CD4-positive, alpha-beta T cell (primary cell): ENCODE measurements around the gene TFF1. TPM values are rescaled to one million over a fixed set of nuclear protein-coding genes. Genes with fewer than 3 reads are reported as not detected.
A peak's percentile ranks its signal among the peaks of the same experiment; 100 is the strongest.

Experiments
- ATAC-seq: fragments of 200-7000 bp; cut with Tn5 transposase; one replicate; pipeline ENCODE4 v1.10.0; 2022; ENCODE audit warnings: mild to moderate bottlenecking; ENCODE audit not compliant: poor library complexity
- CTCF ChIA-PET: fragments of 350-600 bp; sonication (Branson Sonifier 250); formaldehyde crosslinking; loops from one replicate; lab custom pipeline; 2021; ENCODE audit warnings: antibody characterized with exemption, inconsistent platforms; lab: Charles Lee
- POLR2A ChIA-PET: fragments of 350-600 bp; sonication (Branson Sonifier 250); formaldehyde crosslinking; loops from one replicate; lab custom pipeline; 2021; ENCODE audit warnings: antibody characterized with exemption, inconsistent platforms; lab: Charles Lee
- DNase-seq, 14 experiments: peaks; one replicate each; pipeline ENCODE4 v3.0.0-alpha.2; 2013 to 2020; ENCODE audit warnings: mixed read lengths in 2 of 14
- H3K27ac ChIP-seq, 2 donors: one replicate each; pipeline versions ENCODE4 v1.5.1 to v1.7.0; 2013; ENCODE audit warnings: low read length in 2 of 2, low read depth in 1 of 2, mild to moderate bottlenecking in 1 of 2
- H3K27me3 ChIP-seq, 2 experiments: 1 replicate in 1 of 2; 2 replicates in 1 of 2; pipeline versions ENCODE4 v1.6.1 to v1.7.0; 2013; ENCODE audit warnings: low read length in 2 of 2, control low read depth in 1 of 2, mild to moderate bottlenecking in 1 of 2, moderate library complexity in 1 of 2; ENCODE audit not compliant: insufficient read depth in 2 of 2, control insufficient read depth in 1 of 2
- H3K36me3 ChIP-seq: one replicate; pipeline ENCODE4 v1.6.1; 2013; ENCODE audit warnings: low read length, control low read depth; ENCODE audit not compliant: insufficient read depth
- H3K4me1 ChIP-seq: one replicate; pipeline ENCODE4 v1.6.1; 2013; ENCODE audit warnings: low read length, control low read depth; ENCODE audit not compliant: insufficient read depth
- H3K4me3 ChIP-seq: one replicate; pipeline ENCODE4 v1.5.1; 2013; ENCODE audit warnings: mild to moderate bottlenecking, low read length, moderate library complexity
- H3K9me3 ChIP-seq, 2 experiments: 1 replicate in 1 of 2; 2 replicates in 1 of 2; pipeline versions ENCODE4 v1.6.1 to v1.7.0; 2013; ENCODE audit warnings: low read length in 2 of 2, mild to moderate bottlenecking in 2 of 2, control low read depth in 1 of 2, moderate library complexity in 1 of 2; ENCODE audit not compliant: control insufficient read depth in 1 of 2, insufficient read depth in 1 of 2
- H3K27ac Mint-ChIP-seq: one replicate; pipeline ENCODE4 v1.8.0; 2020; ENCODE audit warnings: mixed read lengths
- H3K27me3 Mint-ChIP-seq: one replicate; pipeline ENCODE4 v1.8.0; 2021; ENCODE audit warnings: mixed read lengths
- H3K36me3 Mint-ChIP-seq: one replicate; pipeline ENCODE4 v1.8.0; 2021; ENCODE audit warnings: low read depth, mixed read lengths
- H3K4me1 Mint-ChIP-seq: one replicate; pipeline ENCODE4 v1.8.0; 2021; ENCODE audit warnings: low read depth, mixed read lengths
- H3K4me3 Mint-ChIP-seq: one replicate; pipeline ENCODE4 v1.8.0; 2020; ENCODE audit warnings: mild to moderate bottlenecking, mixed read lengths
- H3K9me3 Mint-ChIP-seq: one replicate; pipeline ENCODE4 v1.8.0; 2020; ENCODE audit warnings: mixed read lengths
- CTCF ChIP-seq: fragments of 200-600 bp; IDR thresholded peaks from one replicate; pipeline ENCODE4 v1.8.0; 2022; ENCODE audit warnings: antibody characterized with exemption, mild to moderate bottlenecking
- intact Hi-C, 2 experiments: fragments of 100-400 bp; cut with DNase I in 1 of 2; cut with micrococcal nuclease in 1 of 2; formaldehyde crosslinking; loops; one replicate each; pipeline versions ENCODE4 v1.15.1 to v1.9.0; 2023 to 2025; cut with DNase I, micrococcal nuclease
- total RNA-seq, 174 experiments: library from RNA in 2 of 174; stranded (reverse) in 2 of 174; gene quantifications; one replicate each; pipeline ENCODE4 v1.2.3 and lab custom pipeline; 2021 to 2026

Gene TFF1
- total RNA-seq, 2 experiments from 2014 or later = not detected

DNA sequence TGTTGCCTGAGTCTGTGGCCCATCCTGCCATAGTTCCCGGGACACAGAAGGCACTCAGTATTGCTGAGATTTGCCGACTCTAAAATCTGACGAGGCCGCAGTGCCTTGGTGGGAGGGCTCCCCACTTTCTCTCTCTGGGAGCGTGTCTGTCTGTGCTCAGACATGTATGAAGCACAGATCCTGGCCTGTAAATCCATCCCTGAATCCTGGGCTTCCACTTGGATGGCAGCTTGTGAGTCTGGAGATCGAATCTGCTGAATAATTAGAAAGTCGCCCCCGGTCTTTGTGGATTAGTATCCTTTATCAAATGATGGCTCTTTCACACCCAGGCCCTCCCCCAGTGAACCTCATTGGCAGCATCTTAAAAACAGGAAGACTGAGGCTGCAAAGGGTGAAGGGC is 47.7 kb upstream of the TFF1 start:
- Histone ChIP-seq H3K4me3 (no peak overlapping the region), H3K27ac (peak overlapping the region; percentile 90 to 95)
- no peak for ATAC-seq

GRCh38 chr21:42413500-42413899 is 47.2 kb upstream of the TFF1 start:
- POLR2A ChIA-PET = interaction anchor here (1.3 to 1.8 kb wide), 4 partner anchors 9 to 20 kb away, joined by 4 to 20 read pairs (median 8); partner anchors contain the start of gene UBASH3A
- Mint-ChIP-seq H3K4me1 (peaks cover 61% of the 10 kb centered on the region), H3K27me3 (no peaks in the 10 kb centered on the region), H3K27ac (no peak overlapping the region), H3K9me3 (no peaks in the 10 kb centered on the region), H3K36me3 (peaks cover under 1% of the 10 kb centered on the region), H3K4me3 (peak overlapping the region; percentile 39)
- no peak for TF ChIP-seq CTCF
- CTCF ChIA-PET = interaction anchor here (1.5 kb wide), 1 partner anchor 9 kb away, joined by 4 read pairs; the partner anchor contains the start of gene UBASH3A
- H3K36me3 ChIP-seq = peaks cover 93% of the 10 kb centered on the region
- H3K27me3 ChIP-seq = no peaks in the 10 kb centered on the region
- peaks cover 84% of the 10 kb centered on the region for H3K4me1 ChIP-seq
- ATAC-seq (no peak), DNase-seq (peak in 1 of 14 experiments; percentile 45)
- intact Hi-C loops = loop anchor here in 1 of 2 experiments (10.0 kb wide), 1 partner anchor 179 kb away; no protein-coding TSS in a partner anchor
- peak overlapping the region; percentile 90 to 95 for H3K27ac ChIP-seq
- H3K4me3 ChIP-seq = no peak overlapping the region
- H3K9me3 ChIP-seq = no peaks in the 10 kb centered on the region

More for the DNA sequence above, 47.7 kb upstream of the TFF1 start:
- H3K9me3 Mint-ChIP-seq = no peaks in the 10 kb centered on the region
- H3K4me1 ChIP-seq = peaks cover 82% of the 10 kb centered on the region
- H3K27me3 Mint-ChIP-seq = no peaks in the 10 kb centered on the region
- DNase-seq = no peak
- TF ChIP-seq CTCF = no peak
- H3K4me3 Mint-ChIP-seq = peak overlapping the region; percentile 82
- peaks cover 64% of the 10 kb centered on the region for H3K4me1 Mint-ChIP-seq
- ChIA-PET CTCF (interaction anchor here (1.5 kb wide), 1 partner anchor 10 kb away, joined by 4 read pairs; the partner anchor contains the start of gene UBASH3A), POLR2A (interaction anchor here (1.3 to 1.8 kb wide), 3 partner anchors 10 to 21 kb away, joined by 6 to 20 read pairs (median 9); partner anchors contain the start of gene UBASH3A)
- H3K27ac Mint-ChIP-seq = no peak overlapping the region
- H3K9me3 ChIP-seq = no peaks in the 10 kb centered on the region
- no peaks in the 10 kb centered on the region for H3K27me3 ChIP-seq
- peaks cover 96% of the 10 kb centered on the region for H3K36me3 ChIP-seq
- intact Hi-C loops = loop anchor here in 1 of 2 experiments (10.0 kb wide), 1 partner anchor 179 kb away; no protein-coding TSS in a partner anchor
- no peaks in the 10 kb centered on the region for H3K36me3 Mint-ChIP-seq

- Histone ChIP-seq H3K36me3 (peaks cover 93% of the 10 kb centered on the region), H3K27me3 (no peaks in the 10 kb centered on the region), H3K4me3 (no peak overlapping the region), H3K4me1 (peaks cover 86% of the 10 kb centered on the region), H3K27ac (peak overlapping the region; percentile 90 to 95), H3K9me3 (no peaks in the 10 kb centered on the region)
- TF ChIP-seq CTCF = no peak
- H3K27me3 Mint-ChIP-seq = no peaks in the 10 kb centered on the region
- H3K9me3 Mint-ChIP-seq = no peaks in the 10 kb centered on the region
- ChIA-PET CTCF (interaction anchor here (1.5 kb wide), 1 partner anchor 9 kb away, joined by 4 read pairs; the partner anchor contains the start of gene UBASH3A), POLR2A (interaction anchor here (1.5 to 1.8 kb wide), 3 partner anchors 9 to 15 kb away, joined by 4 to 20 read pairs (median 9); partner anchors contain the start of gene UBASH3A)
- H3K27ac Mint-ChIP-seq = no peak overlapping the region
- peak overlapping the region; percentile 39 for H3K4me3 Mint-ChIP-seq
- H3K36me3 Mint-ChIP-seq = peaks cover 4% of the 10 kb centered on the region
- ATAC-seq (no peak), DNase-seq (no peak)
- peaks cover 63% of the 10 kb centered on the region for H3K4me1 Mint-ChIP-seq
- intact Hi-C loops = loop anchor here in 1 of 2 experiments (10.0 kb wide), 1 partner anchor 178 kb away; no protein-coding TSS in a partner anchor
These were observed 46.8 kb upstream of the TFF1 start for GRCh38 chr21:42413093-42413492.
